GM12875 (cell line): ENCODE measurements around the gene PTPRK.

Experiments used
- H3K4me3 ChIP-seq: one replicate; pipeline ENCODE4 v1.5.1; 2011; ENCODE audit warnings: low read depth, low read length, control low read depth
- TF ChIP-seq, protein P1 (sequence below): IDR thresholded peaks from 2 replicates; pipeline ENCODE4 v1.5.1; 2011; ENCODE audit warnings: low read depth, mild to moderate bottlenecking, control low read depth, inconsistent platforms, low read length, moderate library complexity, borderline replicate concordance; ENCODE audit not compliant: insufficient read depth

Gene PTPRK

DNA sequence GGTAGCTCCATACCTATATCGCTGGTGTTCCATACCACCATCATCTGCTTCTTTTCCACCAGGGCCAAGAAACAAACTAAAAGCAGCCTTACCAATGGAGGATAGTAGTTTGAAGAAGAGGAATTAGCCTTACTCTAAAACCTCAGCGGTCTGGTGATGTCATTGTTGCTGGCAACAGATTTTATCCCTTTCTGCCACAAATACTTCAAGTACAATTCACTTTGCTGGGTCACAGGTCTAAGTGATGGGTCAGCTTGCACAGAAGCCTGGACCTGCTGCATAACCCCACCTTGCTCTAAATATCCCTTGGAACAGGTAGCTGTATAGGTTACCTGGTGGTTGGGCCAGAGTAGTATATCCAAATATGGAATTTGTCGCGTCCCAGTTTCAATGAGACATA is 566.3 kb downstream of the PTPRK start:
- TF ChIP-seq, protein P1, sequence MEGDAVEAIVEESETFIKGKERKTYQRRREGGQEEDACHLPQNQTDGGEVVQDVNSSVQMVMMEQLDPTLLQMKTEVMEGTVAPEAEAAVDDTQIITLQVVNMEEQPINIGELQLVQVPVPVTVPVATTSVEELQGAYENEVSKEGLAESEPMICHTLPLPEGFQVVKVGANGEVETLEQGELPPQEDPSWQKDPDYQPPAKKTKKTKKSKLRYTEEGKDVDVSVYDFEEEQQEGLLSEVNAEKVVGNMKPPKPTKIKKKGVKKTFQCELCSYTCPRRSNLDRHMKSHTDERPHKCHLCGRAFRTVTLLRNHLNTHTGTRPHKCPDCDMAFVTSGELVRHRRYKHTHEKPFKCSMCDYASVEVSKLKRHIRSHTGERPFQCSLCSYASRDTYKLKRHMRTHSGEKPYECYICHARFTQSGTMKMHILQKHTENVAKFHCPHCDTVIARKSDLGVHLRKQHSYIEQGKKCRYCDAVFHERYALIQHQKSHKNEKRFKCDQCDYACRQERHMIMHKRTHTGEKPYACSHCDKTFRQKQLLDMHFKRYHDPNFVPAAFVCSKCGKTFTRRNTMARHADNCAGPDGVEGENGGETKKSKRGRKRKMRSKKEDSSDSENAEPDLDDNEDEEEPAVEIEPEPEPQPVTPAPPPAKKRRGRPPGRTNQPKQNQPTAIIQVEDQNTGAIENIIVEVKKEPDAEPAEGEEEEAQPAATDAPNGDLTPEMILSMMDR, result no peak

DNA sequence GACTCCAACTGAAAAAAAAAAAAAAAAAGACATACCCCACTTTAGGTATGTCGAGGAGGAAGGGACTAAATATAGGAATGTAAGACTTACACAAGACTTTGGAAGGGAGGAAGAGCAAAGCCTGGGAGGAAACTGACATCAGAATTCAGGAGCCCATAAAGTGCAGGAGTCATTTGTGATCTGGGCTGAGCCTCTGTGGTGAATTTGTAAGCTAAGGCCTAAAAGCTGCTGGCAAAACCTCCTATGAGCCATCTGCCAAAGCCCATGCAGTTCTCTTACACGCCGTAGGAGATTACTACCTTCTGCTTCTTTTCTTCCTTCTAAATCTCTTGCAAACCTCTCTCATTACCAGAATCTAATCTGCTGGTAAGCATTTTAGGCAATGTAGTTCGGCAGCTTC is 567.6 kb downstream of the PTPRK start:
- TF ChIP-seq, protein P1, result no peak
- H3K4me3 ChIP-seq, result no peak overlapping the region

More for the DNA sequence above, 566.3 kb downstream of the PTPRK start:
- no peak overlapping the region for H3K4me3 ChIP-seq

DNA sequence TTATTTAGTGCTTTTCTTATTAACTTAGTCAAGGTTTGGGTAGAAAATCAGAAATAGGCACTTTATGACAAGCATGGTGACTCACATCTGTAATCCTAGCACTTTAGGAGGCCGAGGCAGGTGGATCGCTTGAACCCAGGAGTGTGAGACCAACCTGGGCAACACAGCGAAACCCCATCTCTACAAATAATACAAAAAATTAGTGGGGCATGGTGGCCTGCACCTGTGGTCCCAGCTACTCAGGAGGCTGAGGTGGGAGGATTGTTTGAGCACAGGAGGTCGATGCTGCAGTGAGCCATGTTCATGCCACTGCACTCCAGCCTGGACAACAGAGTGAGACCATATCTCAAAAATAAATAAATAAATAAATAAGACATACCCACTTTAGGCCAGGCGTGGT is 568.2 kb downstream of the PTPRK start:
- H3K4me3 ChIP-seq, result no peak overlapping the region
- TF ChIP-seq, protein P1, result no peak

DNA sequence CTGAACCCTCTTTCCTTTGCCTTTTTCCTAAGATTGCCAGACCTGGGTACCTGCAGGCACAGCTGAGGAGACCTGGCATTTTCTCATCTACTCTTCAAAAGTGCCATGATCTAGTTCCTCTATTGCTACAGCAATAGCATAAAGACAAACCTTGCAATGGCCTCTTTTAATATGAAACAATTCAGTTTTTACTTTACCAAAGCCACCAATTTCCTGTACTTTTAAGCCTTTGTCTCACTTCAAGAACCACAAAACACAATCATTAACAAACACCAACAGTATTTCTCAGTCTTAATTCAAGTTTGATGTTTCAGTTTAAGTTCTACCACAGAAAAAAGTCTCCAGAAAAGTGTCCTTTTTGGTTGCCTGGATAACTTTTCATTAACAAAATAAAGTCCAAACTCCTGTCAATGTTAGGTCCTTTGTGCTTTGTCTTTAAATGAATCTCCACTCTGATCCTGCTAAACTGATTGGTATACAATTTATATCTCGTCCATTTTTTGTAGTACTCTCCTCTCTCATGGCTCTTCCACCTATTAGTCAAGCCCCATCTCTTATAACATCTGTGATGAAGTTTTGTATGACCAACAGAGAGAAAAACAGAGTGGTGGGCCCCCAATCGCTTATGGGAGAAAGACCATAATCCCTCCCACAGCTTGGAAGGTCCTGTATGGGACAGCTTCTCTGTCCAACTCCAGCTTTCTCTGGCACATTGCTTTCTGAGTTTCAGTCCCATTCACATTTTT is 569.1 kb downstream of the PTPRK start:
- no peak overlapping the region for H3K4me3 ChIP-seq
- TF ChIP-seq, protein P1, result no peak

DNA sequence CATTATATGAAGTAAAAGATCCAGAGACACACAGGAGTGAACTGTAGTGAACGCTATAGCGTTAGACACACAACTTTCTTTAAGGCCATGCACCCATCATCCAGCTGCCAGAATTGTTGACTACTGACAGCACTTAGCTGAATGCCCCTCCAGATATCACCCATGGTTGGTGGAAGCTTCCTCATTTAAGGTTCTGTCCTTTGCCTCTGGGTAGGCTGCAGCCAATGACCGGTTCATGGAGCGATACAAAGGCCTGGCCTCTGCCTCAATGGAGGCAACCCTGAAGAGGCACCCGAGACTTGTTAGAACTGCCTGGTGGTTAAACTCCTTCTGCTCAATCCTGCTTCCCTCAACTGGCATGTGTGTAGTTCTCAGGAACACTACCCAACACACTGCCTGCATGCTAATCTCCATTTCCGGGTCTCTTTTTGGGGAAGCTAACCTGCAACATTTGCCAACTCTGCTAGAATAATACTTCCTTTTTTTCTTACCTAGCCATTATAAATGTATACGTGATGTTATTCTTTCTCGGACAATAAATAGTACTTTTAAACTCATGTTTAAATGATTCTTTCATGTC is 569.7 kb downstream of the PTPRK start:
- TF ChIP-seq, protein P1, result no peak
- no peak overlapping the region for H3K4me3 ChIP-seq

DNA sequence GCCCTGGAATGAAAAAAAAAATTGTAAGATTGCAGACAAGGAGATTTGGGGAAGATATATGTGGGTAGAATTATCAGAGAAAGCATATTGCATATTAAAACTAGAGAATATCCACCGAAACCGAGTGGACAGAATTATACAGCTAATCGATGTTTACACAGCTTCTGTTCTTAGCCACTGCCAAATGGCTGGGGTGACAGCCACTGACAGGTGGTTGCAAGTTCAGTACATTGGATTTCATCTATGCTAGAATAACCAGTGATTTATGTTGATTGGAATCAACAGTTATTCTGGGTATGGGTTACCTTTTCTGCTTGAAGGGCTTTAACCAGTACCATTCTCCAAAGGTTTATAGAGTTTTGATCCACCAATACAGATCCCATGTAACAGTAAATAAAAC is 571.1 kb downstream of the PTPRK start:
- TF ChIP-seq, protein P1, result no peak

DNA sequence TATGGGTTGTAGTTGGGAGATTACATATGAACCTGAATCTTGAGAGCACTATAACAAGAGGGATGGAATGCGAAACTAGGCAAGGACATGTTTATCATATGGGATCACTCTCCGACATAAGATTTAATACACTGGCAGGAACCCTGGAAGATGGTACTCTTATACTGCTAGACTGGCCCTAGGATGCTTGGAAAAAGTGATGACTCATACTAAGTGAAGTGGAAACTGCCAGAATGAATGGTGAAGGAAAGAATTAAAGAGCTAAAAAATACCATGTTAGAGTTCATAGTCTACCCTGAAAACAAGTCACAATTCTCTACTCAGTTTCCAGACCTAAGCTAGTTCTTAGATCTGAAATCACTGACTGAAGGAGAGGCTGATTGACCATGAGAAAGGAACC is 574.0 kb downstream of the PTPRK start:
- TF ChIP-seq, protein P1, result no peak
- H3K4me3 ChIP-seq, result no peak overlapping the region

More for the DNA sequence above, 571.1 kb downstream of the PTPRK start:
- no peak overlapping the region for H3K4me3 ChIP-seq
